CD4-positive, alpha-beta T cell treated with Interleukin-4 for 4 hours (primary cell): Measurements from ENCODE around the gene TMEM214.

Experiments
- DNase-seq: peaks from one replicate; pipeline ENCODE4 v3.0.0-alpha.2; 2020

TMEM214 gene

DNA sequence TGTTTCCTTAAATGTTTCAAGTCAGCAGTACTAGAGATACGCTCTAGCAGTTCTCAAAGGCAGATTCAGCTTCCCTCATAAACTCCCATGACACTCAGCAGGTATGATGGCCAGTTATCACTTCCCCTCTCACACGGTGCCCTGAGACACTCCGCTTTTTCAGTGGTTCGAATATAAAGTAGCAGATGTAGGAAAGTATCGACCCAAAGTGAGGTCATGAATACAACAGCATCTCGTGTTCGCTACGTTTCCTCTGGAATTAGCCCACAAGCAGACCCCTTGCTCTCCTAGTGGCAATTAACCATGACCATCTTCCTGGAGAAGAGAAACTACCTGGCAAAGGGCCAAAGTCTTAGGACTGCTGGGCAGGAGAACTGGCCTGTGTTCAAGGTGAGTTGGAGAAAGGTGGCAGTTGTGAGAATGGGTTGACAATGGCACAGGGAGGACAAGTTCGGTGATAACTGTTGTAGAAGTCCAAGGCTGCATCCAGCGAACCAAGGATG lies 9.4 kb downstream of the TMEM214 start:
- DNase-seq = no peak

DNA sequence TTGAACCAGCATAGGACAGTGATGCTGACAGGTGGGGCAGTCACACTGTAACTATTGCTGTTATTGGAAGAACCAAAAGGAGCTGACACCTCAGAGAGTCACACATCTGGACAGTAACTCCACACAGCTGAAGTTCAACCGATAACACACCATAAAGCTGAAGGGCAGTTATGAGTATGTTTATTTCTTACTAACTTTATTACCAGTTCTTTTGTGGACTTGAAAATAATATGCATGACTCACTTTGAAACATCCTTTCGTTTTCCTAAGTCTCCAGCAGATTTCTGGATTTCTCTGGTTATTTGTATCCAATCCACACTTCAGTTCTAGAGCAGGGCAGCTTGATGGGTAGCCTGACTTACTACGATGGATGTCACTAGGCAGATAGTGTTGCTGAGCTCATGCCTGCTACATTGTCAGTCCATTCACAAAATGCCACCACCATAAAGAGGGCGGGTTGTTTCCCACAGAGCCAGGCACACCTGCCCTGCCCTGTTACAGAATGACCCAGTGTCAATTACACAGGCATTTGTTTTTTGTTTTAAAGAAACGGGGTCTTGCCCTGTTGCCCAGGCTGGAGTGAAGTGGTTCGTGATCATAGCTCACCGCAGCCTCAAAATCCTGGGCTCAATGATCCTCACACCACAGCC lies 10.3 kb downstream of the TMEM214 start:
- no peak for DNase-seq

DNA sequence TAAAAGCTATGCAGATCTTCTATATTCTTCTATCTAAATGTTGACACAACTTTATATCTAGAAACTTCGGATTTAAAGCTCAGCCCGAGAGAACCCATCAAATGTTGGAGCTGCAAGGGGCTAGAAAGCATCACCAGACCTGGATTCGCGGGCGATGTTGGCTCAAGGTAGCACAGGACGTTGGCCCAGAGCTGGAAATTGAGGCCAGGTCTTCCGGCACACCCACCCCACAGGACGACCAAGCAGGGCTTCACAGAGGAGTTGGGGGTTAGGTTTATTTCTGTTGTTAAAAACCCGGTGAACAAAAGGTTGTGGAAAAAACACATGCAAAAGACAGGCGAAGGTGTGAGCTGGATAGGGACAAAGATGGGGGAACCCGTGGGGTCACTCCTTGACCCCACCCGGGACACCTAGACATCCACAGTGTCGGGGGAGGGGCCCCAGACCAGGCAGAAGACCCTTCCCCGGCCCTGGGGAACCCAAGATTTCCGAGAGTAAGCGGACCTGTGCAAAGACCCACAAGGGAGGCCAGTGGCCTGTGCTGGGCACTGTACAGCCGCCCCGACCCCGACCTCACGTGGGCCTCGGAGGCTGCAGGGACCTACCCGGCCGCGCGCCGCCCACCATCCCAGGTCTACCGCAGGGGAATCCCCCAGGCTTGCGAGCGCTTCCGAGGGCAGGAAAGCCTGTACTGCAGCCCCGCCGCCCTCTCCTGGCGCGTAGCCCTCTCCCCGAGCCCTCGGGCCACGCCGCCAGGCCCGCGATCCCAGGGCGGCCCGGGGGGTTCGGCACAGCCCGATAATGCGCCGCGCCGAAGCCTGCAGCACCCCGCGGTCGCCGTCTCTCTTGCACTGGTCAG lies 16.9 kb downstream of the TMEM214 start:
- DNase-seq = peak; percentile 54

DNA sequence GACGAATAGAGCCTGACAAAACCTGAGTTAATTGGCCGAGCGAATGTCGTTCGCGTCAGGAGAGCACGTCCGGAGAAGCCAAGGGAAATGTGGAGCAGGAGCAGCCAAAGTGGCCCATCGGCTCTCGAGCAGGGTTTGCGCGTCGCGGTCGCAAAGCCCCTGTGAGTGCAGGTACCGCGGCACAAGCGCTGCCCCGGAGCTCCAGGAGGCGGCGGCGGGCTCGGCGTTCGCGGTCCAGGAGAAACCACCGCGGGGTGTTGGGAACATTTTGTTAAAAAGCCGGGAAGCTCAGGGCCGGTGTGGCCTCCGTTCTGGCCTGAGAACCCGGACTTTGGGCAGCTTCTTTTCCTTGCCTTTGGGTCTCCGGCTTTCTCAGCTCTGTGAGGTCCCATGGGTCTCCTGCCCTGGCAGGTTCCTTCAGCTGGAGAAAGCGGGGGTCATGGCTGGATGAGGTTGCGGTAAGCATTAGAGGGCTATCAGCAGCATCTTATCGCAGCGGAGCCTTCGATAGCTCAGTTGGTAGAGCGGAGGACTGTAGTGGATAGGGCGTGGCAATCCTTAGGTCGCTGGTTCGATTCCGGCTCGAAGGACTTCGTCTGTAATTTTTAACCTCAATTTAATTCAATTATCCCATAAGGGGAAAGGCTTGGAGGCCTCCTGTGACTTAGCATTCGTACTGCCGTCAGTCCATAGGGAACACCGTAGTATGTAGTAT lies 17.7 kb downstream of the TMEM214 start:
- DNase-seq = peak; percentile 91

DNA sequence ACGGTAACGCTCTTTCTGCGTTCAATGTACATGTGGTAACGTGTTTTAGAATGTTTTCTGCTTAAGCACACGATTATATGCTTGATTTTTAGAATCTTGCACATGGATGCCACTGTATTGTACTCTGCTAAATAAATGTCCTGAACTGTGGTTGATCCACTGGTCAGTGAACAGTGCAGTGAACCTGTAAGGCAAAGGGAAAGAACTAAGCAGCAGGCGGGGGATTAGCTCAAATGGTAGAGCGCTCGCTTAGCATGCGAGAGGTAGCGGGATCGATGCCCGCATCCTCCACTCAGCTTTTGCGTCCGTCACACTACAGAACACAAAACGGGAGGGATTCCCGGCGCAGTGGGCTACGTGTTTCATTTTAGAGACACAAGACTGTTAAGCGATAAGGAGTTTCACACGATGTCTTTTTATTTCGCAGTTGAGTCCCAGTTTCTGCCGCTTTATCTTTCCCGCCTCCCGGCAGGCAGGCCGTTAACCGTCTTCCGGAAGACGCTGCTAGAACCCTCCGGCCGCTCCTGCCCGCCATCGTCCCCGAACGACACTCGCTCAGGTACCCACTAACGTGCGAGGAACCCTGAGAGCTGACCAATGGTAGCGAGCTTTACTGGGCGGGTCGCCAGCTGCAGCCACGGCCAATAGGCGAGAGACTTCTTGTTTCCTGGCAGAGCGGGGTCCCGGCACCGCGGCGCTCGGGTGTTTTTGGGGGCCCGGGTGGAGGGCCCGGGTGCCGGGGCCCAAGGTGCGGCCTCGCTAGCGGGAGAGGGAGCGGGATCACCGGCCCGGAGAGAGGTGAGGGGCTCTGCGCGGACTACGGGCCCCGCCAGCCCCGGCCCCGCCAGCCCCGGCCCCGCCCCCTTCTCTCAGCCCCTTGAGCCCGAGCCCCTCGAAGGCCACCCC lies 18.5 kb downstream of the TMEM214 start, which contains the start of gene AGBL5:
TSS of gene AGBL5 (plus strand) at position 673 of the 906 bp plus-strand sequence. CDS start 1,291 bp downstream, outside the sequence.
- peak; percentile 97 for DNase-seq

DNA sequence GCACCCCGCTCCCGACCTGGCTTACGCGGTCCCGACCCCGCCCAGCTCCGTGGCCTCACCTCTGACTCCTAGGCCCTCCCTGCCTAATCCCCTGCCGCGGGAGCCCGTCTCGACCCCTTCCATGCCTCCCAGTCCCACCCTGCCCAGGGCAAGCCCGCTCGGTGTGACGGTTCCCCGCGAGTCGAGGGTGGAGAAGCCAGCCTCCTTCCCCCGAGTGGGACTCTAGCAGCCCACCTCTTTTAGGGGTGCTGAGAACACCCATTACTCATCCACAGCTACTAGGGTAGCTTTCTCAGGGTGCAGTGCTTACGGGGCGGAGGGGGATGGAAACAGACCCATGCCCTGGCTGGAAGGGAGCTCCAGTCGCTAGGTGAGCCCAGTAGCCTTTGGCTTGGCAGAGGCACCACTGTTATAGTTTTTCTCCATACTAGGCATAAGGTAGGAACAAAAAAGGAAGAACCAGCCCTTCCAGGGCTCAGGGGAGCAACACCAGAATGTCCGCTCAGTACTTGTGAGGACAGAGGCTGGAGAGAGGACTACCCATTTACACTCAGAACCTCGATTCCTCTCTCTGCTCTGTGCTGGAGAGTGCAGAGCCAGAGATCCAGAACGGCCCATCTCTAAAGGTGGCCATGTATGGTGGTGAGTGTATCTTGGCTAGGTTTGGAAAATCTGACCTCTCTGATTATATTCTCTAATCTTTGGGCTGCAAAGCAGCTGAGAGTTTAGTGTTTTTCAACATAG lies 19.3 kb downstream of the TMEM214 start:
- no peak for DNase-seq

DNA sequence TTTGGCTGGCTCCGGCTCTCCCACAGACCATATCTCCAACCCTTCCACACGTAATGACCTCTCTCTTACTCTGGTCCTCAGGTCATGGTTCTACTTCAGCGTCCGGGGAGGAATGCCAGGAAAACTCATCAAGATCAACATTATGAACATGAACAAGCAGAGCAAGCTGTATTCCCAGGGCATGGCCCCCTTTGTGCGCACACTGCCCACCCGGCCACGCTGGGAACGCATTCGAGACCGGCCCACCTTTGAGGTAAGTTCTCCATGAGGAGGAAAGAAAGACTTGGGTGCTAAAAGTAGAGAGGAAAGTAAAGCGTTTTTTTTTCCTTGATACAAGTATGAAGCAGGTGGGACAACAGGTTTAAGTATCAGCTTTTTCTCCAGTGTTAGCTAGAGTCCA lies 20.6 kb downstream of the TMEM214 start:
- no peak for DNase-seq

DNA sequence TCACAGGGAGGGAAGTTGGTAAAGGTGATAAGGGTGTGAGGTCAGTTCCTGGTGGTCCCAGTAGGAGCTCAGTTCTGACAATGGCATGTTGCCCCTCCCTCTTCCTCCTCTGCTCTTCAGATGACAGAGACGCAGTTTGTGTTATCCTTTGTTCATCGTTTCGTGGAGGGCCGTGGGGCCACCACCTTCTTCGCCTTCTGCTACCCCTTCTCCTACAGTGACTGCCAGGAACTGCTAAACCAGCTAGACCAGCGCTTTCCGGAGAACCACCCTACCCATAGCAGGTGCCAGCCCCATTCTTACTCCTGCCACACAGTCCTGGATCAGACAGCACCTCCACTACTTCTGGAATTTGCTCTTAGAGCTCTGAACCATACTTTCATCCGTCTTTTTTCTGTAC lies 21.0 kb downstream of the TMEM214 start:
- no peak for DNase-seq

DNA sequence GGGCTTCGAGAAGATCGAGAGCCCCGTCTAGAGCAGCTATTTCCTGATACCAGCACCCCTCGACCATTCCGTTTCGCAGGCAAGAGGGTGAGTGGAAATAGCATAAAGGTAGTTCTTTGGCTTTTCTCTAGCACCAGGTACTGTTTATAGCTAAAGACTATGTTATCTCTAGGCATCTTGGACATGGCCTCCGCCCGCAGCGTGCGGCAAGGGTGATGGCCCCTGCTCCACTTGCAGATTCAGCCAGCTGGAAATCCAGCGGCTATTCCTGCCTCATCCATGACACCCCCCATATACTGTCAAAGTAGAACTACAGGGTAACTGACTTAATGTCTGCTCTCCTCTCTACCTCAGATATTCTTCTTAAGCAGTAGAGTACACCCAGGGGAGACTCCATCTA lies 22.0 kb downstream of the TMEM214 start:
- DNase-seq = no peak

DNA sequence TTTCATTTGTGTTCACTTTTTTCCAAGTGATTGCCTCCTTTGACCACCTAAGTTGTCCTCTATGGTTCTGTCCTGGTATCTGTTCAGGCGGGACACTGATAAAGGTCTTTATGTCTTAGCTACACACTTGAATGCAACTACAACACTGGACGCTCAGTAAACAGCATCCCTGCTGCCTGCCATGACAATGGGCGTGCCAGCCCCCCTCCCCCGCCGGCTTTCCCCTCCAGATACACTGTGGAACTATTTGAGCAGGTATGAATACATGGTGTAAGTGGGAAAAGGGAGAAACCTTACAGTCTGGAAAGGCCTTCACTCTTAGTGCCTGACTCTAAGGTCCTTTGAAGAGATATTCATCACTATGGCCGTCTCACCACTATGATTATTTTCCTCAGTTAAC lies 24.4 kb downstream of the TMEM214 start:
- DNase-seq = no peak

DNA sequence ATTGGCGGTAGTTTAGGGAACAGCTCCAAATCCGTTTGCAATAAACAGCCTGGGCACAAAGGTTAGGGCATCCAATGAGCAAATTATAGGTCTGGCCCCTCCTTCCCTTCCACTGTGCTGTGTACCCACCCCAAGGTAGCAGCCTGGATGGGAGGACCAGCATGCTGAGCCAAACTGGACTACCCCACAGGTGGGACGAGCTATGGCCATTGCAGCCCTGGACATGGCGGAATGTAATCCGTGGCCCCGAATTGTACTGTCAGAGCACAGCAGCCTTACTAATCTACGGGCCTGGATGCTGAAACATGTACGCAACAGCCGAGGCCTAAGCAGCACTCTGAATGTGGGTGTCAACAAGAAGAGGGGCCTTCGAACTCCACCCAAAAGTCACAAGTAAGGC lies 25.4 kb downstream of the TMEM214 start:
- no peak for DNase-seq

DNA sequence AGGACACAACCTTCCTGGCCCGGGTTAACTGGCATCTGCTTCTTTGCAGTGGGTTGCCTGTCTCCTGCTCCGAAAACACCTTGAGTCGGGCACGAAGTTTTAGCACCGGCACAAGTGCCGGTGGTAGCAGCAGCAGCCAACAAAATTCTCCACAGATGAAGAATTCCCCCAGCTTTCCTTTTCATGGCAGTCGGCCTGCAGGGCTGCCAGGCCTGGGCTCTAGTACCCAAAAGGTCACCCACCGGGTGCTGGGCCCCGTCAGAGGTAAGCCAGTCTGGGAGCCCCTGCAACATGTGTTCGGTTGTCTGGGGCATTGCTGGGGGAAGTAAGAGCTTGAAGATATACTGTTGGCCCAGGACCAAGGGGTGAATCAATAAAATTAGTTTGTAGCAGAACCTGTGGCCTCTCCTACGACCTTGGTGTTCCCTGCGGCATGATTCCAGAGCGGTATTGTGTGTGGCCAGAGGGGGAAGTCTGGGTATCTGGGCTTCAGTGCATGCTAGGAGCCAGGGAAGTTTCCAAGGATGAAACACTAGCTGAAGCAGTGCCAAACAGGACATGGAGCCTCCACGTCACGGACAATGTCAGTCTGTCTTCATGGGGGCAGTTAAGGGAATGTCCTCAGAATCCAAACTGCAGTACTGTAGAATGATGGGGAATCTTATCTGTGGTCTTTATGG lies 26.5 kb downstream of the TMEM214 start:
- no peak for DNase-seq

DNA sequence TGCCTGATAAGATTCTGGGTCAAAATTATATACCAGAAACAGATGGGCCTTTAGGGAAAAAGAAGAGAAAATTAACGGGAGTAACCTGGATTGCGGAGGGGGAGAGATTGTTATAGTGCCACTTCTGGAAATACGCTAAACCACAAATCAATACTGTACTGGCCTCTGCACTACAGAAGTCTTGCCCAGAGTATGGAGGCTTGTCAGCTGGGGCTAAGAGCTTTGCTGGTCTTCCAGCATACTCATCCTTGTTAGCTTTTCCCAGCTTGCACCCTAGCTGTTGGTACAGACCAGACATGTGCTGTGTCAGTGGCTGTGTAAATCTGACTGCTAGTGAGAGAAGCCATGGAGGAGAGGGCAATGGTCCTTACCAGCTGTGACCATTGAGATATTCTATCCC lies 27.6 kb downstream of the TMEM214 start:
- no peak for DNase-seq

DNA sequence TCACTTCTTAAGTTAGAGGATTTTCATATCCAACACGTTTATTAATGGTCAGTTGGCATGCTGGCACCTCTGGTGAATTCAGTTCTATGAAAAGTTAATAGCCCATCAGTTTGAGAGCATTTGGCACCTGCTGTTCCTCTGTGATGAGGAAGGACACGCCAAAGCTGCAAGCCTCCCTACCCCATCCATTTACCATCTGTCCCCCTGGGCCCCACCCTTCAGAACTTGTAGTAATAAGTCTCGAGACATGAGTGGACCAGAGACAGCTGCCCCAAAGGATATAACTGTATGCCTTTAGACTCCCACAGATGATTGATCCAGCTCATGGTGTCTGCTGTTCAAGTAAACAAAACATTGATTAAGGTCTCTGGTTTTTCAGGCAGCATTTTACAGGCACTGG lies 32.4 kb downstream of the TMEM214 start:
- DNase-seq = no peak

DNA sequence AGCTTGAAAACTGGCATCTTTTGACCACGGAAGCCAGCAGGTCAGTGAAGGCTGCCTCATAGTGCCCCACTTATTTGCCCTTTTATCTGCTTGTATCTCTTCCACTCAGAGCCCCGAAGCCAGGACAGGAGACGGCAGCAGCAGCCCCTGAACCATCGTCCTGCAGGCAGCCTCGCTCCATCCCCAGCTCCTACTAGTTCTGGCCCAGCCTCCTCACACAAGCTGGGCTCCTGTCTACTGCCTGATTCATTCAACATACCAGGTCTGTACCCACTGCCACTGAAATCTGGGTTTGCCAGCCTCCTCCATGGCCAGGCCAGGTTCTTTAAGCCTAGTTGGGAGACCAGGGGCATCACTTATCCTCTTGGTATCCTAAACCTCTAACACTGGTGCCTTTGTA lies 34.6 kb downstream of the TMEM214 start:
- no peak for DNase-seq

DNA sequence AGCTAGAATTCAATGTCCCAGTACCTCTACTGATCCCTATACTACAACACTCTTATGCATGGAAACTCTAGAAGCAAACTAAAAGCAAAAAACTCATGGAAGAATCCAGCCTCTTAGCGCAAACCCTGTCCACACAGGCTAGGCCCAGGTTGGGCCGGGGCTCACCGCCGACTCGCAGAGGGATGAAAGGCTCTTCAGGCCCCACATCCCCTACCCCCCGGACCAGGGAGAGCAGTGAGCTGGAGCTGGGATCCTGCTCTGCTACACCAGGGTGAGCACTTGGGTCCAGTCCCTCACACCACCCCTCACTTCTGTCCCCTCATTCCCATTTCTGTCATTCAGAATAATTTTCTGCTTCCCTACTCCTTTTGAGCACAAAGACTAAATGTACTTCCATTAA lies 36.7 kb downstream of the TMEM214 start:
- no peak for DNase-seq

DNA sequence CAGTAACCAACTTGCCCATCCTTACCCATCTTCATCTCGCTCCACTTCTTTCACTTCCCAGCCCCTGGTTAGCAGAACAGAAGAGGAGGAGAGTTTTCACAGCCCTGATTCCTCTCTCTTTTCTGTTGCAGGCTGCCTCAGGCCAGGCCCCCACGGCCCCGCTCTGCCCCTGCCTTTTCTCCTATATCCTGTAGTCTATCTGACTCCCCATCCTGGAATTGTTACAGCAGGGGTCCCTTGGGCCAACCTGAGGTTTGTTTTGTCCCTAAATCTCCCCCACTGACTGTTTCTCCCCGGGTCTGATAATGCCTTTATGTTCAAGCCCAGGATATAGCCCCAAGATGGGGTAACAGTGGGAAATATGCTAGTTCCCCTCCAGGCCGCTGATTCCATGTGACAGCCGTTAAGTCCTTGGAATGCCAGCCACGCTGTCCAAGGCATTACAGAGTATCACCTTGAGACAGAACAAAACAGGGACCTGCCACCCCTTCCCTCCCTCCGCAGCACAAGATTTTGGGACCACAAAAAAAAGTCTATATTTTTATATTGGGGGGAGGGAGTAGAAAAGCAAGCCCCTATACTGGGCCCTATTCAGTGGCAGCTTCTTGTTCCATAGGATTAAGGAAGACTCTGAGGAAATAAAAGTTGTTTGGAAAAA lies 37.3 kb downstream of the TMEM214 start:
- DNase-seq = no peak

DNA sequence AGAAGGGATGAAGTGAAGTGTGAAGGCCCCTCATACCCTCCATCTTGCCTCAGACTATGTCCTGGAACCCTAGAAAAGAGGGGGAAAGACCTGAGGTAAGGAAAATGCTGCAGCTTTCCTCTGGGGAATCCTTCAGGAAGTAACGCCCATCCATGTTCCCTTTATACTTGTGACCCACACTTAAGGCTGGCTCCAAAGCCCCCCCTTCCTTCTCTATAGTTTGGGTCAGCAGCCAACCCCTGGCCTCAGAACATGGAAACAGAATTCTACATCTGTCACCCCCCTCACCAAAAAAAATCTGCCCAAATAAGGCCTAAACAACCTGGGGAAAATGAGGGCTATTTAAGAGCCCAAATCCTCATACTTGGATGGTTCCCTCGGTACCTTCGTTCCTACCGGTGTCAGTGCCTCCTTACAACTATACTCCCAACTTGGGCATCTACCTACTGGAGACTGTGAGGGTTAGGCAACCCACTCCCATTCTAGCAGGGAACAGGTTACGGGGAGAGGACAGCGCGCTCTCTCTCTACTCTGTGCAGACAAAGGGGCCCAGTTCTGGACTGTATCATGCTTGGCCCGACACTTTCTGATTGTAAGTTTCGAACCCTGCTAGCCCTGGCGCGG lies 38.0 kb downstream of the TMEM214 start:
- DNase-seq = no peak

DNA sequence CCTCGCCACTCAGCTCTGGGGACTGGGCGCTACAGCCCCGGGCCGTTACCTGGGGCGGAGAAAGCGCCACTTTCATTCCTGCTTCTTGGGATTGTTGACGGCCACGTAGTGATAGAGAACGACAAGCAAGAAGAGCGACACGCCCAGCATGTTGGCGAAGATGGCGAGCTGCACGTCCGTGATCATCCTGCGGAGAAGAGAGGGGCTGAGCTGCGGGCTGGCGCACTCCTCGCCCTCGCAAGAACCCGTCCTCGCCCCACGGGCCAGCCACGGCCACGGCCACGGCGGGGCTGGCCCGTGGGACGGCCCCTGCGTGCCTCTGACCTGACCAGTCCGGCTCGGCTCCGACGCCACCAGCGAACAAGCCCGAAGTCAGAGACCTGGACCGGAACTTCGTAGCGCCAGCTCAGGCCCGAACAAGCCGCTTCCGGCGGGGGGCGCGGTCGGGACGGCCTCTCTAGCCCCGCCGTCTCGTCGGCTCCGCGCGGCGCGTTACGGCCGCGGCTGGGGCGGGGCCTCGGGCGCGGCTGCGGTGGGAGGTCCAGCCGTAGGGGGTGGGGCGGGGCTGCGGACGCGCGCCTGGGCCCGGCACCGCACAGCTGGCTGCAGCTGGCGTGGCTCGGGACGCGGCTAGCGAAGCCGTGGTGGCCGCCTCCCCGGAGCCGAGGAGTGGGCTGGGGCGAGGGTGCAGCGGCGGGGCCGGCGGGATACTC lies 38.7 kb downstream of the TMEM214 start, which contains the start of gene OST4:
TSS of gene OST4 (minus strand) at position 378 of the 713 bp plus-strand sequence.
- peak; percentile 86 for DNase-seq
